ENCODE results near the gene TRIM14. TPM values are rescaled to one million over a fixed set of nuclear protein-coding genes. Genes with fewer than 3 reads are reported as not detected.

The TRIM14 gene
- total RNA-seq, 1 experiment from 2014 or later = 11.9 TPM

DNA sequence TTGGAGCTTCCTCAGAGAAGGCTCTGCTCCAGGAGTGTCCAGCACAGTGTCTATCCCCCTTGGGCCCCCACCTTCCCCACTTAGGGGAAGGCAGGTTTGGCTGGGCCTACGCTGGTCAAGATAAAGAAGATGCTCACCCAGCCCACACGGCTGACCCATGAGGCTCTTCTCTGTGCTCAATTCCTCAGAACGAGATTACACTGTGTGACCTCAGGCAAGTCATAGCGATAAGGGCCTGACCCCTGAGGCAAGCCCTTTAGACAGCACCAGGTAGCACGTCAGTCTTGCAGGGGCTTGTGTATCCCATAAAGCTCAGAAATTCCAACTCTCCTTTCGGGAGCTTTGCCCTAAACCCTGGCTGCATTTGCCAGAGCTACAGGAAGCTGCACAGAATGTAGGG lies 40.8 kb upstream of the TRIM14 start:
- H3K4me1 Mint-ChIP-seq = peaks cover 11% of the 10 kb centered on the region; the same call in 1 of the 2 replicates
- peaks cover 20% of the 10 kb centered on the region for H3K36me3 Mint-ChIP-seq
- ChIA-PET POLR2A (no interaction called here), CTCF (interaction anchor here (0.6 to 1.1 kb wide), 5 partner anchors 26 to 615 kb away, joined by 3 to 4 read pairs (median 3); partner anchors contain the start of gene TRIM14)
- peak overlapping the region; percentile 52 for H3K27ac Mint-ChIP-seq
- no peak overlapping the region for H3K4me3 Mint-ChIP-seq
- H3K9me3 Mint-ChIP-seq = no peaks in the 10 kb centered on the region
- DNase-seq (ENCODE audit: low spot score) (no peak), ATAC-seq (no peak)
- no peaks in the 10 kb centered on the region for H3K27me3 Mint-ChIP-seq (ENCODE audit: low read depth)
- TF ChIP-seq, protein P1, sequence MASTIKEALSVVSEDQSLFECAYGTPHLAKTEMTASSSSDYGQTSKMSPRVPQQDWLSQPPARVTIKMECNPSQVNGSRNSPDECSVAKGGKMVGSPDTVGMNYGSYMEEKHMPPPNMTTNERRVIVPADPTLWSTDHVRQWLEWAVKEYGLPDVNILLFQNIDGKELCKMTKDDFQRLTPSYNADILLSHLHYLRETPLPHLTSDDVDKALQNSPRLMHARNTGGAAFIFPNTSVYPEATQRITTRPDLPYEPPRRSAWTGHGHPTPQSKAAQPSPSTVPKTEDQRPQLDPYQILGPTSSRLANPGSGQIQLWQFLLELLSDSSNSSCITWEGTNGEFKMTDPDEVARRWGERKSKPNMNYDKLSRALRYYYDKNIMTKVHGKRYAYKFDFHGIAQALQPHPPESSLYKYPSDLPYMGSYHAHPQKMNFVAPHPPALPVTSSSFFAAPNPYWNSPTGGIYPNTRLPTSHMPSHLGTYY (CRISPR knock-in tag; IDR thresholded peaks at IDR 0.05) = no peak
- TF ChIP-seq ZNF219 (CRISPR knock-in tag; IDR thresholded peaks at IDR 0.05; ENCODE audit: borderline replicate concordance) (no peak), SP1 (CRISPR knock-in tag; conservative IDR thresholded peaks at IDR 0.05) (no peak), ZNF263 (CRISPR knock-in tag; IDR thresholded peaks at IDR 0.05; ENCODE audit: low read depth) (no peak)

DNA sequence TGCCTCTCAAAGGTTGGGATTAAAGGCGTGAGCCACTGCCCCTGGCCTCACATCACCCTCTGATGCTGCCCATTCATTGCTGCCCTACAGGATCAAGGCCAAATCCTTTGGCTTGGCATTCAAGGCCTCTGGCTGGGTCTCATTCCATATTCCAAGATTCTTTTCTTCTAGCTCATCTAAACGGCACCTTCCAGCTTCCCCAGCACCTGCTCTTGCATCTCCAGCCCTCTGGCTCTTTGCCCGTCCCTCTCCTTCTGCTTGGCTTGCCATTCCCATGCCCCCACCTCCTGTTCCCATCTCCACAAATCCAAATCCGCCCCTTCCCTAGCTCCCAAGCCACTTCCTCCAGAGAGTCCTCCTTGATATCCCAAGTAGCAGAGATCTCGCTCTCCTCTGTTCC lies 40.3 kb upstream of the TRIM14 start:
- Mint-ChIP-seq H3K27ac (peak overlapping the region; percentile 52), H3K9me3 (no peaks in the 10 kb centered on the region), H3K4me3 (no peak overlapping the region), H3K36me3 (peaks cover 25% of the 10 kb centered on the region), H3K27me3 (ENCODE audit: low read depth) (no peaks in the 10 kb centered on the region), H3K4me1 (peaks cover 11% of the 10 kb centered on the region; the same call in 1 of the 2 replicates)
- no peak for TF ChIP-seq IRF2 (CRISPR knock-in tag; IDR thresholded peaks at IDR 0.05; ENCODE audit: borderline replicate concordance, low read depth)
- no peak for TF ChIP-seq FOXK1 (CRISPR knock-in tag; IDR thresholded peaks at IDR 0.05)
- TF ChIP-seq, protein P2, sequence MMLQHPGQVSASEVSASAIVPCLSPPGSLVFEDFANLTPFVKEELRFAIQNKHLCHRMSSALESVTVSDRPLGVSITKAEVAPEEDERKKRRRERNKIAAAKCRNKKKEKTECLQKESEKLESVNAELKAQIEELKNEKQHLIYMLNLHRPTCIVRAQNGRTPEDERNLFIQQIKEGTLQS (CRISPR knock-in tag; conservative IDR thresholded peaks at IDR 0.05) = no peak
- TF ChIP-seq, protein P3, sequence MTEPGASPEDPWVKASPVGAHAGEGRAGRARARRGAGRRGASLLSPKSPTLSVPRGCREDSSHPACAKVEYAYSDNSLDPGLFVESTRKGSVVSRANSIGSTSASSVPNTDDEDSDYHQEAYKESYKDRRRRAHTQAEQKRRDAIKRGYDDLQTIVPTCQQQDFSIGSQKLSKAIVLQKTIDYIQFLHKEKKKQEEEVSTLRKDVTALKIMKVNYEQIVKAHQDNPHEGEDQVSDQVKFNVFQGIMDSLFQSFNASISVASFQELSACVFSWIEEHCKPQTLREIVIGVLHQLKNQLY (CRISPR knock-in tag; IDR thresholded peaks at IDR 0.05) = no peak
- TF ChIP-seq ZBTB21 (CRISPR knock-in tag; IDR thresholded peaks at IDR 0.05; ENCODE audit: borderline replicate concordance) = no peak
- TF ChIP-seq ZNF416 (CRISPR knock-in tag; IDR thresholded peaks at IDR 0.05) = no peak
- TF ChIP-seq RELA (CRISPR knock-in tag; IDR thresholded peaks at IDR 0.05; ENCODE audit: borderline replicate concordance) = no peak
- TF ChIP-seq, protein P4, sequence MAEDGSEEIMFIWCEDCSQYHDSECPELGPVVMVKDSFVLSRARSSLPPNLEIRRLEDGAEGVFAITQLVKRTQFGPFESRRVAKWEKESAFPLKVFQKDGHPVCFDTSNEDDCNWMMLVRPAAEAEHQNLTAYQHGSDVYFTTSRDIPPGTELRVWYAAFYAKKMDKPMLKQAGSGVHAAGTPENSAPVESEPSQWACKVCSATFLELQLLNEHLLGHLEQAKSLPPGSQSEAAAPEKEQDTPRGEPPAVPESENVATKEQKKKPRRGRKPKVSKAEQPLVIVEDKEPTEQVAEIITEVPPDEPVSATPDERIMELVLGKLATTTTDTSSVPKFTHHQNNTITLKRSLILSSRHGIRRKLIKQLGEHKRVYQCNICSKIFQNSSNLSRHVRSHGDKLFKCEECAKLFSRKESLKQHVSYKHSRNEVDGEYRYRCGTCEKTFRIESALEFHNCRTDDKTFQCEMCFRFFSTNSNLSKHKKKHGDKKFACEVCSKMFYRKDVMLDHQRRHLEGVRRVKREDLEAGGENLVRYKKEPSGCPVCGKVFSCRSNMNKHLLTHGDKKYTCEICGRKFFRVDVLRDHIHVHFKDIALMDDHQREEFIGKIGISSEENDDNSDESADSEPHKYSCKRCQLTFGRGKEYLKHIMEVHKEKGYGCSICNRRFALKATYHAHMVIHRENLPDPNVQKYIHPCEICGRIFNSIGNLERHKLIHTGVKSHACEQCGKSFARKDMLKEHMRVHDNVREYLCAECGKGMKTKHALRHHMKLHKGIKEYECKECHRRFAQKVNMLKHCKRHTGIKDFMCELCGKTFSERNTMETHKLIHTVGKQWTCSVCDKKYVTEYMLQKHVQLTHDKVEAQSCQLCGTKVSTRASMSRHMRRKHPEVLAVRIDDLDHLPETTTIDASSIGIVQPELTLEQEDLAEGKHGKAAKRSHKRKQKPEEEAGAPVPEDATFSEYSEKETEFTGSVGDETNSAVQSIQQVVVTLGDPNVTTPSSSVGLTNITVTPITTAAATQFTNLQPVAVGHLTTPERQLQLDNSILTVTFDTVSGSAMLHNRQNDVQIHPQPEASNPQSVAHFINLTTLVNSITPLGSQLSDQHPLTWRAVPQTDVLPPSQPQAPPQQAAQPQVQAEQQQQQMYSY (CRISPR knock-in tag; IDR thresholded peaks at IDR 0.05) = no peak
- TF ChIP-seq KAT7 (CRISPR knock-in tag; IDR thresholded peaks at IDR 0.05; ENCODE audit: borderline replicate concordance) = no peak
- no peak for TF ChIP-seq PRRX2 (CRISPR knock-in tag; IDR thresholded peaks at IDR 0.05)
- no peak for TF ChIP-seq FOXP1 (CRISPR knock-in tag; IDR thresholded peaks at IDR 0.05; ENCODE audit: borderline replicate concordance)
- TF ChIP-seq, protein P5, sequence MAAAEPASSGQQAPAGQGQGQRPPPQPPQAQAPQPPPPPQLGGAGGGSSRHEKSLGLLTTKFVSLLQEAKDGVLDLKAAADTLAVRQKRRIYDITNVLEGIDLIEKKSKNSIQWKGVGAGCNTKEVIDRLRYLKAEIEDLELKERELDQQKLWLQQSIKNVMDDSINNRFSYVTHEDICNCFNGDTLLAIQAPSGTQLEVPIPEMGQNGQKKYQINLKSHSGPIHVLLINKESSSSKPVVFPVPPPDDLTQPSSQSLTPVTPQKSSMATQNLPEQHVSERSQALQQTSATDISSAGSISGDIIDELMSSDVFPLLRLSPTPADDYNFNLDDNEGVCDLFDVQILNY (CRISPR knock-in tag; IDR thresholded peaks at IDR 0.05) = no peak
- TF ChIP-seq SMAD3 (CRISPR knock-in tag; IDR thresholded peaks at IDR 0.05; ENCODE audit: borderline replicate concordance) = no peak
- TF ChIP-seq, protein P6, sequence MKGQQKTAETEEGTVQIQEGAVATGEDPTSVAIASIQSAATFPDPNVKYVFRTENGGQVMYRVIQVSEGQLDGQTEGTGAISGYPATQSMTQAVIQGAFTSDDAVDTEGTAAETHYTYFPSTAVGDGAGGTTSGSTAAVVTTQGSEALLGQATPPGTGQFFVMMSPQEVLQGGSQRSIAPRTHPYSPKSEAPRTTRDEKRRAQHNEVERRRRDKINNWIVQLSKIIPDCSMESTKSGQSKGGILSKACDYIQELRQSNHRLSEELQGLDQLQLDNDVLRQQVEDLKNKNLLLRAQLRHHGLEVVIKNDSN (CRISPR knock-in tag; IDR thresholded peaks at IDR 0.05) = no peak
- no peak for TF ChIP-seq GRHL2 (CRISPR knock-in tag; IDR thresholded peaks at IDR 0.05; ENCODE audit: insufficient replicate concordance, severe bottlenecking)
- no peak for TF ChIP-seq NR1H2 (CRISPR knock-in tag; IDR thresholded peaks at IDR 0.05)
- no peak for TF ChIP-seq JUN (CRISPR knock-in tag; IDR thresholded peaks at IDR 0.05)
- TF ChIP-seq, protein P7, sequence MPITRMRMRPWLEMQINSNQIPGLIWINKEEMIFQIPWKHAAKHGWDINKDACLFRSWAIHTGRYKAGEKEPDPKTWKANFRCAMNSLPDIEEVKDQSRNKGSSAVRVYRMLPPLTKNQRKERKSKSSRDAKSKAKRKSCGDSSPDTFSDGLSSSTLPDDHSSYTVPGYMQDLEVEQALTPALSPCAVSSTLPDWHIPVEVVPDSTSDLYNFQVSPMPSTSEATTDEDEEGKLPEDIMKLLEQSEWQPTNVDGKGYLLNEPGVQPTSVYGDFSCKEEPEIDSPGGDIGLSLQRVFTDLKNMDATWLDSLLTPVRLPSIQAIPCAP (CRISPR knock-in tag; IDR thresholded peaks at IDR 0.05) = no peak
- POLR2A ChIA-PET = no interaction called here
- CTCF ChIA-PET = interaction anchor here (0.6 to 1.6 kb wide), 4 partner anchors 67 to 616 kb away, joined by 3 to 4 read pairs (median 3); no protein-coding TSS in a partner anchor
- DNase-seq (ENCODE audit: low spot score) (no peak), ATAC-seq (no peak)

Measured in WTC11 (cell line).